Stimulated activated naive B cell treated with anti-CD40 and anti-IgM and Interleukin-4, amounts not matched to agents 10 μg/mL and 1 μg/mL and 100 μg/mL, for 72 hours (primary cell): ENCODE data around the gene SHOC1.
"Not testable (repeated sequence)": the region's sequence is repeated elsewhere in the genome, so short reads cannot be mapped to it uniquely, and the experiment has no call there.

Source experiments
- ATAC-seq, 2 donors: fragments of 150-1000 bp; cut with Tn5 transposase; replicated peaks; 2 replicates each; pipeline ENCODE4 v1.10.0; 2021; ENCODE audit warnings: moderate library complexity in 1 of 2
- DNase-seq: peaks from one replicate; pipeline ENCODE4 v3.0.0; 2021
- H3K27ac Mint-ChIP-seq: one replicate; pipeline ENCODE4 v1.8.0; 2022; ENCODE audit warnings: mild to moderate bottlenecking, mixed read lengths
- H3K27me3 Mint-ChIP-seq, 2 donors: one replicate each; pipeline ENCODE4 v1.8.0; 2022; ENCODE audit warnings: mixed read lengths in 2 of 2
- H3K36me3 Mint-ChIP-seq, 2 donors: one replicate each; pipeline ENCODE4 v1.8.0; 2022; ENCODE audit warnings: mixed read lengths in 2 of 2, mild to moderate bottlenecking in 1 of 2
- H3K4me1 Mint-ChIP-seq, 2 donors: one replicate each; pipeline ENCODE4 v1.8.0; 2022; ENCODE audit warnings: mixed read lengths in 2 of 2, mild to moderate bottlenecking in 1 of 2
- H3K4me3 Mint-ChIP-seq, 2 donors: one replicate each; pipeline ENCODE4 v1.8.0; 2022; ENCODE audit warnings: mild to moderate bottlenecking in 2 of 2, mixed read lengths in 2 of 2, moderate library complexity in 1 of 2
- H3K9me3 Mint-ChIP-seq, 2 donors: one replicate each; pipeline ENCODE4 v1.8.0; 2022; ENCODE audit warnings: mixed read lengths in 2 of 2, mild to moderate bottlenecking in 1 of 2

Gene SHOC1

DNA sequence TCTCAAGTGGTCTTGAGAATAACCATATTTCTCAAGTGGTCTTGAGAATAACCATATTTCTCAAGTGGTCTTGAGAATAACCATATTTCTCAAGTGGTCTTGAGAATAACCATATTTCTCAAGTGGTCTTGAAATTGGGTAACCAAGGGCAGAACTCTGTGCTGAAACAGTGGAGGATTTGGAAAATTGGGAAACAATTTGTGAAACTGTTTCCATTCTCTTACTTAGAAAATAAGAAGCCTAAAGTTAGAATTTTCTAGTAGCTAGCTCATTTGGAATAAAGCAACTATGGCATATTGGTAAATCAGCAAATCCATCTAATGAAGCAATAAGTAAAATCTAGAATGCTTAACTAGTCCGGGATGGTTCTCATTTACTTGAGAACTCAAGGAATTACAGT lies 2.9 kb downstream of the SHOC1 start:
- not testable (repeated sequence) for ATAC-seq, H3K4me1 Mint-ChIP-seq, DNase-seq, H3K27ac Mint-ChIP-seq, H3K4me3 Mint-ChIP-seq, H3K27me3 Mint-ChIP-seq, H3K9me3 Mint-ChIP-seq
- H3K36me3 Mint-ChIP-seq: peaks cover 6 to 13% of the 10 kb centered on the region in 2 donors

- no peak for ATAC-seq
- peaks cover 5 to 12% of the 10 kb centered on the region in 2 donors for H3K36me3 Mint-ChIP-seq
- no peak for DNase-seq
- H3K9me3 Mint-ChIP-seq: peaks cover 2 to 5% of the 10 kb centered on the region in 2 donors
- no peak overlapping the region for H3K27ac Mint-ChIP-seq
- no peaks in the 10 kb centered on the region for H3K27me3 Mint-ChIP-seq
- H3K4me3 Mint-ChIP-seq: no peak overlapping the region
- H3K4me1 Mint-ChIP-seq: no peaks in the 10 kb centered on the region
Measured at GRCh38 chr9:111789881-111790280, 4.9 kb downstream of the SHOC1 start.

DNA sequence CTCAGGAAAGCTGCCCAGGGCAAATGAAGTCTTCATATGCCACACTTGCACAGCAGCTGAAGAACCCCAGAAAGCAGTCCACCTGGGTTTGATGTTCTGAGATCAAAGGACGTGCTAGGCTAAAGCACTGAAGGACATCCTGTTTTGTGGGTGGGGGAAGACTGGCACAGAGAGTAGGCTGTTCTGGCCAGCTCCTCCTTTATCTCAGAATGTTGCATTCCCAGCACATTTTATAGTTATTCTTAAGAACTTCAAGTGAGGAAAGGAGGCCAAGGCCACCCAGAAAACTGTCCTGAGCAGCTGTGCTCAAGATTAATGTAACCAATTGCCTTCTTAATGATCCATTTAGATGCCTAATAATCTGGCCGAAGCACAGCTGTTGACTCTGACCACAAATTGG lies 10.9 kb downstream of the SHOC1 start:
- Mint-ChIP-seq H3K4me3 (no peak overlapping the region), H3K27me3 (no peaks in the 10 kb centered on the region), H3K27ac (no peak overlapping the region), H3K36me3 (peaks cover 2 to 8% of the 10 kb centered on the region in 2 donors), H3K4me1 (peaks cover 0 to 11% of the 10 kb centered on the region in 2 donors), H3K9me3 (peaks cover 2 to 5% of the 10 kb centered on the region in 2 donors)
- DNase-seq (no peak), ATAC-seq (no peak)

- DNase-seq (no peak), ATAC-seq (no peak)
- Mint-ChIP-seq H3K27me3 (no peaks in the 10 kb centered on the region), H3K4me3 (no peak overlapping the region), H3K36me3 (peaks cover 2 to 8% of the 10 kb centered on the region in 2 donors), H3K4me1 (peaks cover 0 to 11% of the 10 kb centered on the region in 2 donors), H3K27ac (no peak overlapping the region), H3K9me3 (peaks cover 2 to 5% of the 10 kb centered on the region in 2 donors)
Measured at GRCh38 chr9:111783424-111783823, 11.3 kb downstream of the SHOC1 start.

GRCh38 chr9:111766066-111766465 lies 28.7 kb downstream of the SHOC1 start:
- no peak overlapping the region for H3K27ac Mint-ChIP-seq
- H3K4me3 Mint-ChIP-seq: no peak overlapping the region
- H3K27me3 Mint-ChIP-seq: no peaks in the 10 kb centered on the region
- H3K4me1 Mint-ChIP-seq: peaks cover 4 to 9% of the 10 kb centered on the region in 2 donors
- DNase-seq: no peak
- H3K9me3 Mint-ChIP-seq: peaks cover 7 to 8% of the 10 kb centered on the region in 2 donors
- no peak for ATAC-seq
- H3K36me3 Mint-ChIP-seq: peaks cover 21 to 22% of the 10 kb centered on the region in 2 donors

GRCh38 chr9:111762556-111762955 lies 32.2 kb downstream of the SHOC1 start:
- DNase-seq: no peak
- ATAC-seq: no peak
- peaks cover 7 to 8% of the 10 kb centered on the region in 2 donors for H3K9me3 Mint-ChIP-seq
- H3K36me3 Mint-ChIP-seq: peaks cover 14 to 15% of the 10 kb centered on the region in 2 donors
- H3K4me1 Mint-ChIP-seq: peaks cover 4 to 17% of the 10 kb centered on the region in 2 donors
- no peaks in the 10 kb centered on the region for H3K27me3 Mint-ChIP-seq
- H3K27ac Mint-ChIP-seq: no peak overlapping the region
- no peak overlapping the region for H3K4me3 Mint-ChIP-seq

- Mint-ChIP-seq H3K9me3 (no peaks in the 10 kb centered on the region), H3K36me3 (no peaks in the 10 kb centered on the region), H3K27me3 (no peaks in the 10 kb centered on the region), H3K4me3 (no peak overlapping the region), H3K27ac (no peak overlapping the region), H3K4me1 (peaks cover 4 to 17% of the 10 kb centered on the region in 2 donors)
- ATAC-seq (peak; percentile 84 to 85), DNase-seq (peak; percentile 50)
Measured at GRCh38 chr9:111759762-111760639, 34.7 kb downstream of the SHOC1 start.

DNA sequence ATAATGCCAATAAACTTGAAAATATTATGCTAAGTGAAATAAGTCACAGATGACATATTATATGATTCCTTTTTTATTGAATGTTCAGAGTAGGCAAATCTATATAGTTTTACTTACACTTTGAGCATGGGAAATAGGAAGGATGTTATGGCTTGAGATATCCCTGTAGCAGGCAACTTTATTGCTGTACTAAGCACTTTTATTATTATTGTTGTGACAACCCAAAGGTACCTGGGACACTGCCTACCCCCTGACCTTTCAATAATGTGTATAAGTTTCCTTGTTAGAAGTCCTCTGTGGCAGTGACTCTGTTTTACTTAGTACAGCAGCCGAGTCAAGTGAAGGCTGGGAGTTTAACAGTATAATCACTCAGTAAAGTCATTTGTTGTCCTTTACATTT lies 39.9 kb downstream of the SHOC1 start:
- DNase-seq: no peak
- no peak for ATAC-seq
- Mint-ChIP-seq H3K9me3 (peaks cover 16% of the 10 kb centered on the region in 2 donors), H3K27me3 (no peaks in the 10 kb centered on the region), H3K4me1 (peaks cover 0 to 2% of the 10 kb centered on the region in 2 donors), H3K4me3 (no peak overlapping the region), H3K27ac (no peak overlapping the region), H3K36me3 (peaks cover 22 to 23% of the 10 kb centered on the region in 2 donors)

DNA sequence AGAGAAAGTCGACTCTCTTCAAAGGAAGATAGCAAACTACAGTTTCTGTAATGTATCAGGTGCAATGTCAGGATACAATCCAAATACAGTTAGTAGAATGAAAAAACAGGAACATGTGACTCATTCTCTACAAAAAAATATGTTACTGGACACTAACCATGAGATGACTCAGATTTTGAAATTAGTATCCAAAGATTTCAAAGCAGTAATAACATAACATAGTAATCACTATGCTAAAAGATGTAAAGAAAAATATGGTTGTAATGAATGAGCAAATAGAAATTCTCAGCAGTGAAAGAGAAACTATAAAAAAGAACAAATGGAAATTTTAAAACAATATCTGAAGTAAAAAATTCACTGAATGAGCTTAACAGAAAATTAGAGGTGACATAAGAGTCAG lies 42.3 kb downstream of the SHOC1 start:
- ATAC-seq (no peak), DNase-seq (no peak)
- Mint-ChIP-seq H3K36me3 (peaks cover 25 to 27% of the 10 kb centered on the region in 2 donors), H3K4me1 (no peaks in the 10 kb centered on the region), H3K9me3 (peaks cover 16 to 18% of the 10 kb centered on the region in 2 donors), H3K27me3 (no peaks in the 10 kb centered on the region), H3K4me3 (no peak overlapping the region), H3K27ac (no peak overlapping the region)
